K562 (cell line): ENCODE measurements around the gene ULBP2. TPM values are rescaled to one million over a fixed set of nuclear protein-coding genes. Genes with fewer than 3 reads are reported as not detected.

ENCODE experiments used
- ATAC-seq: fragments of 200-7000 bp; cut with Tn5 transposase; 3 replicates; pipeline ENCODE4 v1.9.1; 2020; ENCODE audit warnings: moderate library complexity
- BruUV-seq: library from RNA; stranded (reverse); fragments of 400-500 nt; replicated peaks from 2 replicates; lab custom pipeline; 2021; lab: Mats Ljungman, UMichigan
- CTCF ChIA-PET: fragments of 300-600 bp; formaldehyde crosslinking; extraction: SDS; loops from one replicate; lab custom pipeline; 2021; ENCODE audit warnings: low intra/inter-chr PET ratio; lab: Yijun Ruan, JAX
- POLR2A ChIA-PET: fragments of 300-600, 350-650 bp; sonication (Branson Sonifier 250); formaldehyde crosslinking; extraction: SDS; loops from one replicate; lab custom pipeline; 2021; ENCODE audit warnings: antibody characterized with exemption, inconsistent platforms; lab: Yijun Ruan, JAX
- DNase-seq, 4 experiments: peaks; one replicate each; pipeline versions ENCODE4 v3.0.0 to v3.0.0-alpha.2; 2011 to 2018; ENCODE audit warnings: low spot score in 3 of 4, mixed read lengths in 3 of 4; ENCODE audit errors: extremely low read depth in 1 of 4
- FAIRE-seq: peaks from 2 replicates; lab custom pipeline; 2011; peaks lifted over from hg19 to GRCh38; lab: Jason Lieb, UNC
- H2AFZ ChIP-seq: 2 replicates; pipeline ENCODE4 v1.6.0; 2011; ENCODE audit warnings: low read depth, low read length, control low read depth, inconsistent platforms
- H3K27ac ChIP-seq: fragments of 200-600 bp; 3 replicates; pipeline ENCODE4 v1.8.0; 2011; ENCODE audit warnings: low read depth, mild to moderate bottlenecking, control low read depth, inconsistent platforms, low read length, moderate library complexity, mixed read lengths; ENCODE audit errors: extremely low read depth
- H3K27me3 ChIP-seq, 2 experiments: fragments of 300-600 bp in 1 of 2; 2 replicates in 1 of 2; 3 replicates in 1 of 2; pipeline versions ENCODE4 v1.6.0 to v1.8.0; 2011; ENCODE audit warnings: inconsistent platforms in 2 of 2, low read length in 2 of 2, mild to moderate bottlenecking in 1 of 2, mixed read lengths in 1 of 2, moderate library complexity in 1 of 2; ENCODE audit not compliant: control insufficient read depth in 2 of 2, insufficient read depth in 2 of 2
- H3K36me3 ChIP-seq: fragments of 300-600 bp; 3 replicates; pipeline ENCODE4 v1.8.0; 2011; ENCODE audit warnings: mild to moderate bottlenecking, low read length, inconsistent platforms; ENCODE audit not compliant: control insufficient read depth, insufficient read depth
- H3K4me1 ChIP-seq, 2 experiments: fragments of 200-600 bp in 1 of 2; replicated peaks in 1 of 2; 2 replicates in 1 of 2; 3 replicates in 1 of 2; pipeline versions ENCODE4 v1.5.1 to v1.8.0; 2011; ENCODE audit warnings: inconsistent platforms in 2 of 2, low read length in 2 of 2, mild to moderate bottlenecking in 1 of 2, mixed read lengths in 1 of 2, moderate library complexity in 1 of 2; ENCODE audit not compliant: control insufficient read depth in 2 of 2, insufficient read depth in 2 of 2
- H3K4me2 ChIP-seq: 2 replicates; pipeline ENCODE4 v1.6.1; 2011; ENCODE audit warnings: low read length, control low read depth, inconsistent platforms, mixed read lengths; ENCODE audit not compliant: insufficient read depth
- H3K4me3 ChIP-seq: fragments of 200-600 bp; sonication (generic), shearing (Covaris generic); 2 replicates; pipeline ENCODE4 v1.5.1; 2016; ENCODE audit warnings: control low read depth, inconsistent platforms
- H3K79me2 ChIP-seq: fragments of 200-600 bp; 3 replicates; pipeline ENCODE4 v1.8.0; 2011; ENCODE audit warnings: low read length, inconsistent platforms; ENCODE audit not compliant: control insufficient read depth, insufficient read depth
- H3K9ac ChIP-seq, 2 experiments: 2 replicates each; pipeline versions ENCODE4 v1.6.0 to v1.6.1; 2011; ENCODE audit warnings: low read depth in 2 of 2, low read length in 2 of 2, control low read depth in 1 of 2, inconsistent platforms in 1 of 2, mild to moderate bottlenecking in 1 of 2, mixed read lengths in 1 of 2; ENCODE audit not compliant: insufficient read depth in 1 of 2
- H3K9me1 ChIP-seq: one replicate; pipeline ENCODE4 v1.6.0; 2011; ENCODE audit warnings: inconsistent platforms, mild to moderate bottlenecking, low read length, moderate library complexity; ENCODE audit not compliant: control insufficient read depth, insufficient read depth
- H3K9me3 ChIP-seq: replicated peaks from 2 replicates; pipeline ENCODE4 v1.5.1; 2011; ENCODE audit warnings: low read depth, low read length, inconsistent platforms; ENCODE audit not compliant: control insufficient read depth, insufficient read depth
- H4K20me1 ChIP-seq: replicated peaks from 2 replicates; pipeline ENCODE4 v1.6.1; 2011; ENCODE audit warnings: low read length, inconsistent platforms, mixed read lengths; ENCODE audit not compliant: control insufficient read depth, insufficient read depth
- CREM ChIP-seq: IDR thresholded peaks from 2 replicates; pipeline ENCODE4 v1.6.1; 2014; ENCODE audit warnings: antibody characterized with exemption, low read depth
- MAZ ChIP-seq, 2 experiments: fragments of 450-650 bp in 1 of 2; sonication (generic) in 1 of 2; formaldehyde crosslinking; IDR thresholded peaks in 1 of 2; conservative IDR thresholded peaks in 1 of 2; 2 replicates each; pipeline versions ENCODE4 v1.4.0 to v1.5.0; 2020; ENCODE audit warnings: mild to moderate bottlenecking in 1 of 2, missing genetic modification reagents in 1 of 2
- PHB2 ChIP-seq: fragments of 450-650 bp; IDR thresholded peaks from 2 replicates; pipeline ENCODE4 v1.6.1; 2017; ENCODE audit warnings: low read depth
- SMC3 ChIP-seq: conservative IDR thresholded peaks from 2 replicates; pipeline ENCODE4 v1.6.1; 2011; ENCODE audit warnings: low read depth, low read length, improper control_type of control experiment; ENCODE audit not compliant: insufficient read depth
- ZNF253 ChIP-seq: fragments of 250-450 bp; sonication (Bioruptor Pico); conservative IDR thresholded peaks from 2 replicates; pipeline ENCODE4 v1.6.1; 2021; ENCODE audit warnings: mild to moderate bottlenecking
- WGBS: fragments of 100-300 bp; shearing (Covaris generic); methylation state at CpG from one replicate; pipeline ENCODE4 v1.1.6; 2016; ENCODE audit warnings: low coverage, mixed read lengths; ENCODE audit not compliant: insufficient coverage; ENCODE audit errors: missing lambda C conversion rate; 5-methylcytosine and 5-hydroxymethylcytosine counted together
- in situ Hi-C: fragments of 300-500 bp; cut with MboI; formaldehyde crosslinking; loops from 4 replicates; pipeline ENCODE4 v1.15.0; 2018; ENCODE audit warnings: inconsistent platforms, mixed read lengths
- intact Hi-C: fragments of 100-400 bp; cut with micrococcal nuclease; formaldehyde crosslinking; loops from 2 replicates; pipeline ENCODE4 v1.14.2; 2022
- polyA plus RNA-seq, 8 experiments: library from polyadenylated mRNA; depleted of rRNA in 4 of 8; stranded (reverse) in 5 of 8; unstranded in 3 of 8; fragments of >200 nt; fragmentation: Nextera tagmentation in 2 of 8; fragmentation: Illumina TruSeq in 1 of 8; extraction: Ambion mirVana in 2 of 8; extraction: Trizol in 1 of 8; gene quantifications; 2 replicates each; pipeline versions ENCODE4 v1.2.1 to v1.2.3, GENCODE V29; 2011 to 2014; ENCODE audit warnings: inconsistent platforms in 1 of 8, missing spikeins in 1 of 8
- total RNA-seq, 7 experiments: library from RNA; depleted of rRNA in 6 of 7; stranded (reverse); fragments of >200 nt in 6 of 7; fragmentation: Illumina TruSeq in 2 of 7; extraction: Trizol in 2 of 7; gene quantifications; 2 replicates each; pipeline versions ENCODE4 v1.2.1 to v1.2.3, GENCODE V29; 2011 to 2021; ENCODE audit warnings: low replicate concordance in 1 of 7
- TF ChIP-seq, protein P1 (sequence below): fragments of 450-650 bp; formaldehyde crosslinking; IDR thresholded peaks from 2 replicates; pipeline ENCODE4 v1.4.0; 2020; ENCODE audit warnings: mild to moderate bottlenecking, moderate library complexity
- TF ChIP-seq, protein P2 (sequence below): IDR thresholded peaks from 2 replicates; pipeline ENCODE4 v1.6.1; 2011; ENCODE audit warnings: borderline replicate concordance, low read depth, mild to moderate bottlenecking, moderate library complexity, low read length; ENCODE audit not compliant: insufficient read depth, poor library complexity, severe bottlenecking

The ULBP2 gene
- total and polyA plus RNA-seq, 9 of the 15 experiments (the other 6 are each of a cell fraction or from before 2014, with no cell fraction given): 0.50 to 5.3 (median 1.2) TPM

DNA sequence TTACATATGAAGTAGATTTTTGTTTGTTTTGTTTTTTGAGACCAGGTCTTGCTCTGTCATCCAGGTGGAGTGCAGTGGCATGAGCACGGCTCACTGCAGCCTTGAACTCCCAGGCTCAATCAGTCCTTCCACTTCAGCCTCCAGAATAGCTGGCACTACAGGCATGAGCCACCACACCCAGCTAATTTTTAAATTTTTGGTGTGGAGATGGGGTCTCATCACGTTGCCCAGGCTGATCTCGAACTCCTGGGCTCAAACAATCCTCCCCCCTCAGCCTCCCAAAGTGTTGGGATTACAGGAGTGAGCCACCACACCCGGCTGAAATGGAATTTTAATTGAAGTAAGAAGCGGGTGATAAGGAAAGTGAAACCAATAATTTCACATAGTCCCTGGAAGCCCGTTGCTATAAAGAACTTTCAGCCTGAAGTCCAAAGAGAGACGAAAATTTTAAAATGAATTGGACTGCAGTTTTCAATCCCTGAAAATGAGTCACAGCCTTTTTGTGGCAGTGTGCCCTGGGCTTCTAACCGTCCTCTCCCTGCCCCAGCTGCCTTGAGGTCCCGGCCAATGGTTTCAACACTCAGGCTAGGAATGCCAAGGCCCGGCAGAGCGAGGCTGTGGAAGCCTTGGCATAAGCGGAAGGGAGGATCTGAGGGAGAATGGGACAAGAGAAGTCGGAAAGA lies 44.7 kb upstream of the ULBP2 start:
- TF ChIP-seq ZNF253 (CRISPR knock-in tag): no peak
- DNase-seq (no peak), FAIRE-seq (no peak), ATAC-seq (no peak)
- ChIA-PET CTCF (no interaction called here), POLR2A (interaction anchor here (1.0 kb wide), 2 partner anchors 13 to 27 kb away, joined by 3 read pairs; no protein-coding TSS in a partner anchor)
- H3K27me3 ChIP-seq: peaks cover 41 to 68% of the 10 kb centered on the region in 2 experiments
- no peak overlapping the region for H3K4me2 ChIP-seq
- 10% methylated on average over 13 of the region's 13 CpGs for WGBS
- no peaks in the 10 kb centered on the region for H3K36me3 ChIP-seq
- no peak overlapping the region for H3K4me3 ChIP-seq
- H3K27ac ChIP-seq: no peak overlapping the region
- no TSS peak for BruUV-seq
- H3K79me2 ChIP-seq: no peaks in the 10 kb centered on the region
- H3K9ac ChIP-seq: peak overlapping the region in 1 of 2 experiments; percentile 76; a peak in 2 of 4 replicates
- H3K4me1 ChIP-seq: no peaks in the 10 kb centered on the region
- H3K9me3 ChIP-seq: no peaks in the 10 kb centered on the region
- H3K9me1 ChIP-seq: no peaks in the 10 kb centered on the region
- in situ Hi-C loops: no loop called here
- no peaks in the 10 kb centered on the region for H4K20me1 ChIP-seq
- 0 out of 2 replicates have a peak overlapping the region, but pooled peaks have one; percentile 21 for H2AFZ ChIP-seq
- intact Hi-C loops: no loop called here

DNA sequence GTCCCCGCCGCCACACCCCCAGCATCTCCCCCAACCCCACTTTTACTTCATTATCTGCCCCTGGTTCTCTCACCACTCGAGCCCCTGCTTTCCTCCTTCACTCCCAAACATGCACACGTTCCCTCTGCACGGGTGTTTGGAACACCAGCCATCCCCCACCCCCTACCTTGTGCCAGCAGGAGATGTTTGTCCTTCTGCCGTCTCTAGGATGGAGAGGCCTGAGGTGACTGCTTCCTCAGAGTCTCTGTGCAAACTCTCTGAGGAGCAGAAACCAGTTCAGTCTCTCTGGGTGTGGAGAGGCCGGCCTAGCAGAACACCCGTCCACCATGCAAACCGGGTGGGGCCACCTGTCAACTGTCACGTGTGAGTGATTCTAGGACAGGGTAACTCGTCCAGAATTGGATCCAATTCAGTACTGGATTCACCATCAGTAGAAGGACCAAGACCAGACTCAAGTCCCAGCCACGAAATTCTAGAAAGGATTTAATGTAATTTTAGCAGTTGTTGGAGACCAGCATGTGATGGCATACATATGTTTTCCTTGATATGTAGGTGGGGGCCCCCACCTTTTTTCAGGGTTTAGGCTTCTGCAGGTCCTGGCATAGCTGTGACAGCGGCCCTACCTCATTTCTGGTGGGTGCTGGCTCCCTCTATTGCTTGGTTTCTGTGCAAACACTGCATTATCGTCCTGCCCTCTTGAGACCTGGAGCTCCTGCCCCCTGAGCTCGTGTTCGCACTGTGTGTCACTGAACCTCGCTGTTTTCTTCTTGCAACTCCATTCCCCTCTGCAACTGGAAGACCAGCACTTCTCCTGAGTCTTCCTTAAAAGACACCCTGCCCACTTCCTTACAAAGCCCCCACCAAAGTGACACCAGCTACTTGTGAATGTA lies 43.7 kb upstream of the ULBP2 start, which contains the start of gene RAET1E:
TSS of gene RAET1E (minus strand) at position 259 of the 890 bp plus-strand sequence. CDS start 7,212 bp downstream, outside the sequence.
- CTCF ChIA-PET: interaction anchor here (0.6 to 1.4 kb wide), 5 partner anchors 39 to 64 kb away, joined by 3 to 4 read pairs (median 3); no protein-coding TSS in a partner anchor
- Histone ChIP-seq H3K4me1 (no peaks in the 10 kb centered on the region), H3K4me3 (no peak within 1 kb of the TSS), H2AFZ (0 out of 2 replicates have a peak within 1 kb of the TSS, but pooled peaks have one; percentile 21), H3K79me2 (no peaks in the 10 kb centered on the region), H3K9me3 (no peaks in the 10 kb centered on the region), H3K4me2 (no peak within 1 kb of the TSS), H3K9ac (peak within 1 kb of the TSS in 1 of 2 experiments; percentile 76; a peak in 2 of 4 replicates), H3K36me3 (no peaks in the 10 kb centered on the region), H3K9me1 (no peaks in the 10 kb centered on the region), H3K27me3 (peaks cover 41 to 68% of the 10 kb centered on the region in 2 experiments), H3K27ac (no peak within 1 kb of the TSS), H4K20me1 (no peaks in the 10 kb centered on the region)
- 3% methylated on average over 17 of the region's 17 CpGs for WGBS
- ATAC-seq (peak; percentile 90), DNase-seq (peak in 2 of 4 experiments; percentile 52 to 59), FAIRE-seq (peak; percentile 66)
- in situ Hi-C loops: no loop called here
- POLR2A ChIA-PET: interaction anchor here (0.6 to 1.2 kb wide), 3 partner anchors 20 to 649 kb away, joined by 3 read pairs; no protein-coding TSS in a partner anchor
- intact Hi-C loops: loop anchor here (1.0 kb wide), 1 partner anchor 58 kb away; no protein-coding TSS in a partner anchor
- BruUV-seq: no TSS peak
- TF ChIP-seq, protein P1, sequence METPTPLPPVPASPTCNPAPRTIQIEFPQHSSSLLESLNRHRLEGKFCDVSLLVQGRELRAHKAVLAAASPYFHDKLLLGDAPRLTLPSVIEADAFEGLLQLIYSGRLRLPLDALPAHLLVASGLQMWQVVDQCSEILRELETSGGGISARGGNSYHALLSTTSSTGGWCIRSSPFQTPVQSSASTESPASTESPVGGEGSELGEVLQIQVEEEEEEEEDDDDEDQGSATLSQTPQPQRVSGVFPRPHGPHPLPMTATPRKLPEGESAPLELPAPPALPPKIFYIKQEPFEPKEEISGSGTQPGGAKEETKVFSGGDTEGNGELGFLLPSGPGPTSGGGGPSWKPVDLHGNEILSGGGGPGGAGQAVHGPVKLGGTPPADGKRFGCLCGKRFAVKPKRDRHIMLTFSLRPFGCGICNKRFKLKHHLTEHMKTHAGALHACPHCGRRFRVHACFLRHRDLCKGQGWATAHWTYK (CRISPR knock-in tag): no peak
- TF ChIP-seq, protein P2, sequence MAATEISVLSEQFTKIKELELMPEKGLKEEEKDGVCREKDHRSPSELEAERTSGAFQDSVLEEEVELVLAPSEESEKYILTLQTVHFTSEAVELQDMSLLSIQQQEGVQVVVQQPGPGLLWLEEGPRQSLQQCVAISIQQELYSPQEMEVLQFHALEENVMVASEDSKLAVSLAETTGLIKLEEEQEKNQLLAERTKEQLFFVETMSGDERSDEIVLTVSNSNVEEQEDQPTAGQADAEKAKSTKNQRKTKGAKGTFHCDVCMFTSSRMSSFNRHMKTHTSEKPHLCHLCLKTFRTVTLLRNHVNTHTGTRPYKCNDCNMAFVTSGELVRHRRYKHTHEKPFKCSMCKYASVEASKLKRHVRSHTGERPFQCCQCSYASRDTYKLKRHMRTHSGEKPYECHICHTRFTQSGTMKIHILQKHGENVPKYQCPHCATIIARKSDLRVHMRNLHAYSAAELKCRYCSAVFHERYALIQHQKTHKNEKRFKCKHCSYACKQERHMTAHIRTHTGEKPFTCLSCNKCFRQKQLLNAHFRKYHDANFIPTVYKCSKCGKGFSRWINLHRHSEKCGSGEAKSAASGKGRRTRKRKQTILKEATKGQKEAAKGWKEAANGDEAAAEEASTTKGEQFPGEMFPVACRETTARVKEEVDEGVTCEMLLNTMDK: peak; percentile 11
- TF ChIP-seq PHB2 (no peak), SMC3 (peak; percentile 29; the same call in 1 of the 2 replicates), MAZ (CRISPR knock-in tag; conservative IDR thresholded peaks at IDR 0.05 in 1 of 2, IDR thresholded peaks at IDR 0.05 in 1 of 2) (peak in 1 of 2 experiments; percentile 58; a peak in 1 of 4 replicates), CREM (0 out of 2 replicates have a peak, but pooled peaks have one; percentile 18)
